K562 (cell line): Measurements from ENCODE around the gene CDKN2C. TPM values are rescaled to one million over a fixed set of nuclear protein-coding genes. Genes with fewer than 3 reads are reported as not detected.

ENCODE experiments used
- BRD4 ChIP-seq: fragments of 200-600 bp; sonication (generic); IDR thresholded peaks from 2 replicates; pipeline ENCODE4 v1.6.1; 2017; ENCODE audit warnings: inconsistent platforms
- DLX4 ChIP-seq: fragments of 250-450 bp; sonication (Bioruptor Pico); IDR thresholded peaks from 2 replicates; pipeline ENCODE4 v1.6.1; 2021; ENCODE audit warnings: mild to moderate bottlenecking
- FOXJ3 ChIP-seq: sonication (generic); formaldehyde crosslinking; IDR thresholded peaks from 2 replicates; pipeline ENCODE4 v1.4.0; 2020; ENCODE audit warnings: mild to moderate bottlenecking, missing genetic modification reagents
- JUN ChIP-seq, 2 experiments: sonication (generic) in 1 of 2; formaldehyde crosslinking in 1 of 2; IDR thresholded peaks; 2 replicates each; pipeline versions ENCODE4 v1.6.1 to v1.8.0; 2012 to 2022; ENCODE audit warnings: borderline replicate concordance in 2 of 2, mild to moderate bottlenecking in 2 of 2, improper control_type of control experiment in 1 of 2, low read depth in 1 of 2, low read length in 1 of 2, missing genetic modification reagents in 1 of 2
- NFXL1 ChIP-seq: fragments of 450-650 bp; formaldehyde crosslinking; IDR thresholded peaks from 2 replicates; pipeline ENCODE4 v1.4.0; 2021; ENCODE audit warnings: mild to moderate bottlenecking
- NR0B1 ChIP-seq: fragments of 450-650 bp; IDR thresholded peaks from one replicate; pipeline ENCODE4 v1.6.1; 2018; ENCODE audit warnings: mild to moderate bottlenecking, moderate library complexity; ENCODE audit not compliant: partially characterized antibody
- TEAD2 ChIP-seq: fragments of 450-650 bp; IDR thresholded peaks from 2 replicates; pipeline ENCODE4 v1.6.1; 2016; ENCODE audit warnings: missing genetic modification characterization, control low read depth, missing compliant biosample characterization
- ZBED1 ChIP-seq: IDR thresholded peaks from 2 replicates; pipeline ENCODE4 v1.6.1; 2014
- ZNF212 ChIP-seq: fragments of 450-650 bp; formaldehyde crosslinking; IDR thresholded peaks from 2 replicates; pipeline ENCODE4 v1.4.0; 2020; ENCODE audit warnings: mild to moderate bottlenecking
- ZNF239 ChIP-seq: fragments of 250-450 bp; sonication (Bioruptor Pico); IDR thresholded peaks from 2 replicates; pipeline ENCODE4 v1.4.0; 2020; ENCODE audit warnings: mild to moderate bottlenecking
- ZNF24 ChIP-seq: fragments of 450-650 bp; IDR thresholded peaks from 2 replicates; pipeline ENCODE4 v1.6.1; 2016
- polyA plus RNA-seq, 8 experiments: library from polyadenylated mRNA; depleted of rRNA in 4 of 8; stranded (reverse) in 5 of 8; unstranded in 3 of 8; fragments of >200 nt; fragmentation: Nextera tagmentation in 2 of 8; fragmentation: Illumina TruSeq in 1 of 8; extraction: Ambion mirVana in 2 of 8; extraction: Trizol in 1 of 8; gene quantifications; 2 replicates each; pipeline versions ENCODE4 v1.2.1 to v1.2.3, GENCODE V29; 2011 to 2014; ENCODE audit warnings: inconsistent platforms in 1 of 8, missing spikeins in 1 of 8
- total RNA-seq, 7 experiments: library from RNA; depleted of rRNA in 6 of 7; stranded (reverse); fragments of >200 nt in 6 of 7; fragmentation: Illumina TruSeq in 2 of 7; extraction: Trizol in 2 of 7; gene quantifications; 2 replicates each; pipeline versions ENCODE4 v1.2.1 to v1.2.3, GENCODE V29; 2011 to 2021; ENCODE audit warnings: low replicate concordance in 1 of 7
- TF ChIP-seq, protein P1 (sequence below): sonication (generic); formaldehyde crosslinking; IDR thresholded peaks from 2 replicates; pipeline ENCODE4 v1.8.1; 2023; ENCODE audit warnings: mild to moderate bottlenecking, missing genetic modification reagents
- TF ChIP-seq, protein P2 (sequence below): fragments of 450-650 bp; formaldehyde crosslinking; IDR thresholded peaks from 2 replicates; pipeline ENCODE4 v1.4.0; 2020; ENCODE audit warnings: mild to moderate bottlenecking, moderate library complexity
- TF ChIP-seq, protein P3 (sequence below): fragments of 250-450 bp; sonication (Bioruptor Pico); IDR thresholded peaks from 2 replicates; pipeline ENCODE4 v1.5.0; 2022; ENCODE audit warnings: mild to moderate bottlenecking
- TF ChIP-seq, protein P4 (sequence below): sonication (generic); IDR thresholded peaks from 2 replicates; pipeline ENCODE4 v1.6.1; 2016

Gene CDKN2C
- total and polyA plus RNA-seq, 9 of the 15 experiments (the other 6 are each of a cell fraction or from before 2014, with no cell fraction given), result 11.9 to 74.3 (median 45.9) TPM

DNA sequence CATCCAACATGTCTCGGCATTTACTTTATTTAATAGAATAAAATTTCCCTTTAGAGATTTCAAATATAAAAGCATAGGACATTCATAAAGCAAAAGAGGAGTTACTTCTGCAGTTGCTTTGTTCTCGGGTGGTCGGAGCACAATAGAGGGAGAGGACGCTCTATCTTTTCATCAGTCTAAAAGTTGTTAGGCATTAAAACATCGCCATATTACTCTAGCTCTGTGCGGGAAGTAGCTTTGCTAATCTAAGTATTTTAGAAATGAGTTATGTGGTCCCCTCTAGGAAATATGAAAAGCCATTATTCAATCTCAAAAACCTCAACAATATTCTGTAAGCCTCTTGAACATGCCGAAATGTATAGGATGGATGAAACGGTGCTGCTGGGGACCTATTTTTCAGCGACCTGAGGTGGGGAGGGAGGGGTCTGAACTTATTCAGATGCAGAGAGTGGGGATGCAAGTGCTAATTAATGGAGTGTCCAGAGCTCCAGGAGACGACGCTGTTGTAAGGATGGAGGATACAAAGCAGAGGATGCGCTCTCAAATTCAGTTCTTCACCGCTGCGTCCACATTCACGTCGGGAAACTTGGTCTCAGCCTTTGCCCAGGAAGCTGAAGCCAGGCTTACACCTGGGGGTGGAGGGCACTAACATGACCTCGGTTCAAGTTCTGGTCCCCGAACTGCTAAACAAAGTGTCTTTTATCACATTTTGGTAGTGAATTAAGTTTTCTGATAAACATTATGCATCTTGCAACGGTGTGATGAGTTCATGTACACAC is 6.3 kb downstream of the CDKN2C start (continued):
- no peak for TF ChIP-seq NR0B1
- 0 out of 2 replicates have a peak, but pooled peaks have one; percentile 77 for TF ChIP-seq ZBED1
- no peak for TF ChIP-seq JUN (IDR thresholded peaks at IDR 0.05; ENCODE audit: borderline replicate concordance, low read depth, low read length)
- TF ChIP-seq JUN (CRISPR knock-in tag; IDR thresholded peaks at IDR 0.05; ENCODE audit: borderline replicate concordance), result no peak
- TF ChIP-seq, protein P1, sequence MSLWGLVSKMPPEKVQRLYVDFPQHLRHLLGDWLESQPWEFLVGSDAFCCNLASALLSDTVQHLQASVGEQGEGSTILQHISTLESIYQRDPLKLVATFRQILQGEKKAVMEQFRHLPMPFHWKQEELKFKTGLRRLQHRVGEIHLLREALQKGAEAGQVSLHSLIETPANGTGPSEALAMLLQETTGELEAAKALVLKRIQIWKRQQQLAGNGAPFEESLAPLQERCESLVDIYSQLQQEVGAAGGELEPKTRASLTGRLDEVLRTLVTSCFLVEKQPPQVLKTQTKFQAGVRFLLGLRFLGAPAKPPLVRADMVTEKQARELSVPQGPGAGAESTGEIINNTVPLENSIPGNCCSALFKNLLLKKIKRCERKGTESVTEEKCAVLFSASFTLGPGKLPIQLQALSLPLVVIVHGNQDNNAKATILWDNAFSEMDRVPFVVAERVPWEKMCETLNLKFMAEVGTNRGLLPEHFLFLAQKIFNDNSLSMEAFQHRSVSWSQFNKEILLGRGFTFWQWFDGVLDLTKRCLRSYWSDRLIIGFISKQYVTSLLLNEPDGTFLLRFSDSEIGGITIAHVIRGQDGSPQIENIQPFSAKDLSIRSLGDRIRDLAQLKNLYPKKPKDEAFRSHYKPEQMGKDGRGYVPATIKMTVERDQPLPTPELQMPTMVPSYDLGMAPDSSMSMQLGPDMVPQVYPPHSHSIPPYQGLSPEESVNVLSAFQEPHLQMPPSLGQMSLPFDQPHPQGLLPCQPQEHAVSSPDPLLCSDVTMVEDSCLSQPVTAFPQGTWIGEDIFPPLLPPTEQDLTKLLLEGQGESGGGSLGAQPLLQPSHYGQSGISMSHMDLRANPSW (CRISPR knock-in tag), result no peak
- no peak for TF ChIP-seq ZNF239 (CRISPR knock-in tag)
- peak; percentile 73 for TF ChIP-seq ZNF24
- TF ChIP-seq ZNF212 (CRISPR knock-in tag), result no peak
- TF ChIP-seq, protein P2, sequence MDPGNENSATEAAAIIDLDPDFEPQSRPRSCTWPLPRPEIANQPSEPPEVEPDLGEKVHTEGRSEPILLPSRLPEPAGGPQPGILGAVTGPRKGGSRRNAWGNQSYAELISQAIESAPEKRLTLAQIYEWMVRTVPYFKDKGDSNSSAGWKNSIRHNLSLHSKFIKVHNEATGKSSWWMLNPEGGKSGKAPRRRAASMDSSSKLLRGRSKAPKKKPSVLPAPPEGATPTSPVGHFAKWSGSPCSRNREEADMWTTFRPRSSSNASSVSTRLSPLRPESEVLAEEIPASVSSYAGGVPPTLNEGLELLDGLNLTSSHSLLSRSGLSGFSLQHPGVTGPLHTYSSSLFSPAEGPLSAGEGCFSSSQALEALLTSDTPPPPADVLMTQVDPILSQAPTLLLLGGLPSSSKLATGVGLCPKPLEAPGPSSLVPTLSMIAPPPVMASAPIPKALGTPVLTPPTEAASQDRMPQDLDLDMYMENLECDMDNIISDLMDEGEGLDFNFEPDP, result no peak
- TF ChIP-seq, protein P3, sequence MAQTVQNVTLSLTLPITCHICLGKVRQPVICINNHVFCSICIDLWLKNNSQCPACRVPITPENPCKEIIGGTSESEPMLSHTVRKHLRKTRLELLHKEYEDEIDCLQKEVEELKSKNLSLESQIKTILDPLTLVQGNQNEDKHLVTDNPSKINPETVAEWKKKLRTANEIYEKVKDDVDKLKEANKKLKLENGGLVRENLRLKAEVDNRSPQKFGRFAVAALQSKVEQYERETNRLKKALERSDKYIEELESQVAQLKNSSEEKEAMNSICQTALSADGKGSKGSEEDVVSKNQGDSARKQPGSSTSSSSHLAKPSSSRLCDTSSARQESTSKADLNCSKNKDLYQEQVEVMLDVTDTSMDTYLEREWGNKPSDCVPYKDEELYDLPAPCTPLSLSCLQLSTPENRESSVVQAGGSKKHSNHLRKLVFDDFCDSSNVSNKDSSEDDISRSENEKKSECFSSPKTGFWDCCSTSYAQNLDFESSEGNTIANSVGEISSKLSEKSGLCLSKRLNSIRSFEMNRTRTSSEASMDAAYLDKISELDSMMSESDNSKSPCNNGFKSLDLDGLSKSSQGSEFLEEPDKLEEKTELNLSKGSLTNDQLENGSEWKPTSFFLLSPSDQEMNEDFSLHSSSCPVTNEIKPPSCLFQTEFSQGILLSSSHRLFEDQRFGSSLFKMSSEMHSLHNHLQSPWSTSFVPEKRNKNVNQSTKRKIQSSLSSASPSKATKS, result no peak
- TF ChIP-seq, protein P4, sequence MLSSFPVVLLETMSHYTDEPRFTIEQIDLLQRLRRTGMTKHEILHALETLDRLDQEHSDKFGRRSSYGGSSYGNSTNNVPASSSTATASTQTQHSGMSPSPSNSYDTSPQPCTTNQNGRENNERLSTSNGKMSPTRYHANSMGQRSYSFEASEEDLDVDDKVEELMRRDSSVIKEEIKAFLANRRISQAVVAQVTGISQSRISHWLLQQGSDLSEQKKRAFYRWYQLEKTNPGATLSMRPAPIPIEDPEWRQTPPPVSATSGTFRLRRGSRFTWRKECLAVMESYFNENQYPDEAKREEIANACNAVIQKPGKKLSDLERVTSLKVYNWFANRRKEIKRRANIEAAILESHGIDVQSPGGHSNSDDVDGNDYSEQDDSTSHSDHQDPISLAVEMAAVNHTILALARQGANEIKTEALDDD, result no peak
- no peak for TF ChIP-seq NFXL1
- no peak for TF ChIP-seq TEAD2 (tag)
- TF ChIP-seq FOXJ3, result no peak
- no peak for TF ChIP-seq DLX4 (CRISPR knock-in tag)
- TF ChIP-seq BRD4, result no peak
